Coronary artery (tissue), 2 donors: ENCODE measurements around the gene ATAD3C.
"Not testable (repeated sequence)": the region's sequence is repeated elsewhere in the genome, so short reads cannot be mapped to it uniquely, and the experiment has no call there.

ENCODE experiments used
- DNase-seq: peaks from one replicate; pipeline ENCODE4 v3.0.0-alpha.2; 2017; ENCODE audit warnings: low spot score
- H3K27ac ChIP-seq, 2 donors: fragments of 200-600 bp; sonication (generic); one replicate each; pipeline ENCODE4 v1.5.1; 2016 to 2019
- H3K4me3 ChIP-seq: fragments of 200-600 bp; sonication (generic); 2 replicates; pipeline ENCODE4 v1.5.1; 2016; ENCODE audit warnings: mild to moderate bottlenecking, moderate library complexity
- CTCF ChIP-seq: fragments of 200-600 bp; sonication (generic); IDR thresholded peaks from one replicate; pipeline ENCODE4 v1.5.1; 2019; ENCODE audit warnings: antibody characterized with exemption

ATAD3C gene

DNA sequence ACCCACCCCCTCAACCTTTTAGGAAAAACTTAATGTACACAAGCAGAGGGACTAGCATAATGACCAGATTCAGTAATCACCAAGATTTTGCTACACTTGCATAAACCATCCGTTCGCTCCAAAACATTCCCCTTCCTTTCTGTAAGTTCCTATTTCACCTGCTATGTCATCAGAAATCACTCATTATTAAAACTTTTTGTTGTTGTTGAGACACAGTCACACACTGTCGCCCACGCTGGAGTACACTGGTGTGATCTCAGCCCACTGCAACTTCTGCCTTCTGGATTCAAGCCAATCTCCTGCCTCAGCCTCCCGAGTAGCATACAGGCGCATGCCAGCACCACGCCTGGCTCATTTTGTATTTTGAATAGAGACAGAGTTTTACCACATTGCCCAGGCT lies 45.8 kb upstream of the ATAD3C start:
- TF ChIP-seq CTCF = no peak
- H3K4me3 ChIP-seq = no peak overlapping the region
- no peak overlapping the region for H3K27ac ChIP-seq
- DNase-seq = no peak

DNA sequence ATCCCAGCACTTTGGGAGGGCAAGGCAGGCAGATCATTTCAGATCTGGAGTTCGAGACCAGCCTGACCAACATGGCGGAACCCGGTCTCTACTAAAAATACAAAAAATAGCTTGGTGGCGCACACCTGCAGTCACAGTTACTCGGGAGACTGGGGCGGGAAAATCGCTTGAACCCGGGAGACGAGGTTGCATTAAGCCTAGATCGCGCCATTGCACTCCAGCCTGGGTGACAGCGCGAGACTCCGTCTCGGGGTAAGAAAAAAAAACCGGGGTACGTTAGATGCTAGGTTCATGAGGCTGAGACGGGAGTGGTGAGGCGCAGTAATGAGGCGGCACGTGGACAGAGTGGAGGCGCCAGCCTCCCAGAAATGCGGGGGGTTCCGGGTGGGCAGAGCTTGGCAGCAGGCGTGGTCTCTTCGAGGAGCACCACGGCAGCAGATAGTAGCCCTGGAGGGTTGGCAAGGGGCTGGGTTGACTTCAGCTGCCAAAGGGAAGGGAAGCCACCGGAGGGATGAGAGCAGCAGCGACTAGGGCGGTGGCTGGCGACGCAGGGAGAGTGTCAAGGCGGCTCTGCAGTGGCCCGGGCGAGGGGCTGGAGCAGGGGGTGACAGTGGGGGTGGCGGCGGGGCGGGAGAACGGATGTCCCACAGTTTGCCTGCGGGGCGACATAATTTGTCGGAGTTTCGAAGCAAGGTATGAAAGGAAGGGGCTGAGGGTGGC lies 43.2 kb upstream of the ATAD3C start:
- TF ChIP-seq CTCF = no peak
- peak overlapping the region; percentile 90 to 91 for H3K27ac ChIP-seq
- DNase-seq = no peak
- peak overlapping the region; percentile 92 for H3K4me3 ChIP-seq

DNA sequence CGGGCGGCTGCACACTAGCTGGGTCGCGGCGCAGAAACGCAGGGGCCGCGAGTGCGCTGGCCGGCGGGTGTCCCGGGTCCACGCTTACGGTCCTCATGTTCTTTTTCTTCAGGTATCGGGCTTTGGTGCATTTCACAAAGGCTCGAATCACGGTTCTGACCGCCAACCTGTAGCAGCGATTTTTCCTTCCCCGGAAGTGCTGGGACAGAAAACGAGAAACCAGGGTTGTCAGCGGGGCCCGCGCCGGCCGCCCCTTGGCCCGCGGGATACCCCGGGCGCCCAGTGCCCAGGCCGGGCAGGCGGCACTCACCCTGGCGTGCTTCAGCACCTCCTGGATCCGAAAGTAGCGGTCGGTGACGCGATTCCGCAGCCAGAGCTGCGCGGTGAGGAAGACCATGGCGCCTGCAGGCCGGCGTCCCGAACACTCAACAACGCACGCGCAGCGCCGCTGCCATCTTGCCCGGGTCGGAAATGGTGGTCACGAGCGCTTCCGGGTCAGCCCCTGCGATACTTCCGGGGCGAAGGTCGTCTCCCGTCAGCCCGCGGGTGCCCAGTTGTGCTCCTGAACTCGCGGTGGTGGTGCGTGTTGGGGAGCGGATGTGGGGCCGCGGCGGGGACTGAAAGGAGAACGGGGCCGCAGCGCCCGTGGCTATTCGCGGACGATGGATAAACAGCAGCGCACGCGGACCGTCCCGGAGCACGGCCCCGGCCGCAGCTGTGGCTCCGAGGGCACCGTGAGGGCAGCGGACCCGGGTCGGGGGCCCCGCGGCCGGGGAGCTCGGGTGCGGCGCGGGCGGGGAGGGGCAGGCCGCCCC lies 42.5 kb upstream of the ATAD3C start, which contains the start of gene MRPL20:
TSS of gene MRPL20 (minus strand) at position 473 of the 815 bp plus-strand sequence. CDS start at position 397, 76 bp downstream.
- no peak for TF ChIP-seq CTCF
- Histone ChIP-seq H3K4me3 (peak within 1 kb of the TSS; percentile 92), H3K27ac (peak within 1 kb of the TSS; percentile 90 to 91)
- peak; percentile 95 for DNase-seq

DNA sequence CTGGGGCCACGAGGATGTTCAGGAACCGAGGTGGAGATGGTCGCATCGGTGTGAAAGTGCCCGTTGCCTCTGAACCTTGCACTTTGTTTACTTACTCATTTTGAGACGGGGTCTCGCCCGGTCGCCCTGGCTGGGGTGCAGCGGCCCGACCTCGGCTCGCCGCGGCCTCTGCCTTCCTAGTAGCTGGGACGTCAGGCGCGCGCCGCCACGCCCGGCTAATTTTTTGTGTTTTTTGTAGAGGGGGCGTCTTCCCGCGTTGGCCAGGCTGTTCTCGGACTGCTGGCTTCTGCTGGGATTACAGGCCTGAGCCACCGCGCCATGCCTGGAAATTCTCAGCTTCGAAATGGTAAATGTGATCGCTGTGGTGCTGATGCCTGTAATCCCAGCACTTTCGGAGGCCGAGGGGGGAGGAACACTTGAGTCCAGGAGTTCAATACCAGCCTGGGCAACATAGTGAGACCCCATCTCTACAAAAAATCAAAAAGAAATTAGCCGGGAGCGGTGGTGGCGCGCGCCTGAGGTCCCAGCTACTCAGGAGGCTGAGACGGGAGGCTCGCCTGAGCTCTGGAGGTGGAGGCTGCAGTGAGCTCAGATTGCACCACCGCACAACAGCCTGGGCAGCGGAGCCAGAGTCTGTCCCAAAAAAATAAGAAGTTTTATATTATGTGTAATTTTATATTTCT lies 41.7 kb upstream of the ATAD3C start:
- TF ChIP-seq CTCF = no peak
- no peak for DNase-seq
- H3K4me3 ChIP-seq = peak overlapping the region; percentile 92
- H3K27ac ChIP-seq = peak overlapping the region; percentile 90 to 91

GRCh38 chr1:1410238-1410637 lies 39.3 kb upstream of the ATAD3C start:
- not testable (repeated sequence) for H3K27ac ChIP-seq, H3K4me3 ChIP-seq

DNA sequence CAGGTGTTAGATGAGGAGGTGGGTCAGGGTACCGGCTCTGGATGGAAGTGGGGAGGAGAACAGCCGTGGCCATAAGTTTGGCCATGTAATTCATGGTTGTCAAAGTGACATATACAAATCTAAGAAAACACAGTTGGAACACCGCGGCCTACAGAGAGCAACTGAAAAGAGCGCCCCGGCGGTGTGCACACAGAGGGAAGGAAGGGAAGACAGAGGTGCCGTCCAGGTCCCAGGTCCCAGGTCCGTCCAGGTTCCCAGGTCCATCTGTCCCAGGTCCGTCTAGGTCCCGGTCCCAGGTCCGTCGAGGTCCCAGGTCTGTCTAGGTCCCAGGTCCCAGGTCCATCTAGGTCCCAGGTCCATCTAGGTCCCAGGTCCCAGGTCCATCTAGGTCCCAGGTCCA lies 37.9 kb upstream of the ATAD3C start:
- Histone ChIP-seq H3K4me3 (no peak overlapping the region), H3K27ac (no peak overlapping the region)
- no peak for TF ChIP-seq CTCF
- no peak for DNase-seq

More at GRCh38 chr1:1410238-1410637, 39.3 kb upstream of the ATAD3C start:
- not testable (repeated sequence) for DNase-seq

- not testable (repeated sequence) for DNase-seq, H3K4me3 ChIP-seq, H3K27ac ChIP-seq
Measured at GRCh38 chr1:1412311-1412902, 37.1 kb upstream of the ATAD3C start.
